Islet of Langerhans (tissue), 1 donor: ENCODE measurements around the gene S100A8.

Experiments
- FAIRE-seq: peaks from one replicate; lab custom pipeline; 2011; peaks lifted over from hg19 to GRCh38; lab: Jason Lieb, UNC

The S100A8 gene

GRCh38 chr1:153345187-153346076 lies 45.4 kb downstream of the S100A8 start:
- no peak for FAIRE-seq

- no peak for FAIRE-seq
Observed at GRCh38 chr1:153344718-153345025, 46.2 kb downstream of the S100A8 start.

GRCh38 chr1:153343811-153344717 lies 46.8 kb downstream of the S100A8 start:
- no peak for FAIRE-seq

DNA sequence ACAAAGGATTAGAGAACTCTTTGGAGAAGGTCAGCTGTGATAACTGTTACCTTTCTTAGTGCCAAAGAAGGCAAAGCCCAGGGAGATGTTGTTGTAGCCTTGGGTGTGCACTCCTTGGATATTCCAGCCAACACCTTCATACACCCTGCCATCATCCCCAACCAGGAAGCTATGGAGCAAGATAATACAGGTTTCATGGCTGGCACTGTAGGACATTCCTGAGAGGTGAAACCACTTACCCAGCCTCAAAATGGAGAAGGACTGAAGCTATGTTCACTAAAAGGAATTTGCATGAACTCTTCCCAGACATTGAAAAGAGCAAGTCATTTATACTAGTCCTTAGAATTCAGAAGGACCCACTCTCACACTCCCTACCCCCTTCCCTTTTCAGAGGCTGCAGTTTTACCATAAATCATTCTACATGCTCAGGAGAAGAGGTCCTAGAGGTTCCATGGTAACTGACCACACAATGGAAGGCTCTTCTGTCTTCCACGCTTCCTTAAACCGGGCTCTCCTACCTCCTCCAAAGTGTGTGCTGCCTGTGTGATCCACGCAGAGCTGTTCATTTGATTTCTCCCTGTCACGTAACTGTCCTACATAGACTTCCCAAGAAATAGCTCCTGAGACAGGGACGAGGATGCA lies 47.7 kb downstream of the S100A8 start:
- no peak for FAIRE-seq

- FAIRE-seq = no peak
Observed at GRCh38 chr1:153342178-153342577, 48.7 kb downstream of the S100A8 start.

GRCh38 chr1:153341431-153341934 lies 49.4 kb downstream of the S100A8 start:
- FAIRE-seq = no peak

DNA sequence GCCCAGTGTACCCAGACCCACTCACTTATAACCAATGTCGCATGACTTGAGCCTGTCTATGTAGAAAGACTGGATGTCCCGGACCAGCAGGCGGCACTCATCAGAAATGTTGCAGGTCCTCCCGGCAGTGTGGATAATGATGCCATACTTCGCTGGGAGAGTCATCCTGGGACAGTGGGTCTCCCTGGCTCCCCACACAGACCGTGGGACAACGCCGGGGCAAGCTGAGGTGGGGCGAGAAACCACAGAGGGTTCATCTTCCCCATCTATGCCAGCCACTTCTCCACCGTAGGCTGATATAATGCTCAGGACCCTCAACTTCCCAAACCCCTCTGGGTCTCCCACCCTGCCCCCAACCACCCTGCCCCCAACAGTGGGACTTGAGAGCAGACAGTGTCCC lies 50.5 kb downstream of the S100A8 start:
- no peak for FAIRE-seq
